Measurements from ENCODE around the gene AOAH.
"Not testable (repeated sequence)": the region's sequence is repeated elsewhere in the genome, so short reads cannot be mapped to it uniquely, and the experiment has no call there.

AOAH gene

GRCh38 chr7:36487756-36488336 is 236.4 kb downstream of the AOAH start:
- H3K4me1 ChIP-seq (ENCODE audit: control insufficient read depth, insufficient read depth, low read length): no peaks in the 10 kb centered on the region
- no peak overlapping the region for H3K9ac ChIP-seq (ENCODE audit: low read length in 2 of 2)

GRCh38 chr7:36486336-36486735 is 238.0 kb downstream of the AOAH start:
- Histone ChIP-seq H3K36me3 (ENCODE audit: control insufficient read depth in 2 of 2, insufficient read depth in 2 of 2, low read length in 2 of 2) (no peaks in the 10 kb centered on the region), H3K27ac (ENCODE audit: low read length) (no peak overlapping the region), H3K4me3 (ENCODE audit: low read length in 2 of 2) (no peak overlapping the region), H3K4me1 (ENCODE audit: control insufficient read depth, insufficient read depth, low read length) (no peaks in the 10 kb centered on the region), H3K27me3 (ENCODE audit: control insufficient read depth in 1 of 2, insufficient read depth in 2 of 2, low read length in 2 of 2) (peaks cover 0 to 2% of the 10 kb centered on the region in 2 donors), H3K9ac (ENCODE audit: low read length in 2 of 2) (no peak overlapping the region), H3K9me3 (ENCODE audit: control insufficient read depth in 2 of 2, low read length in 2 of 2) (no peaks in the 10 kb centered on the region)

More at GRCh38 chr7:36487756-36488336, 236.4 kb downstream of the AOAH start:
- no peaks in the 10 kb centered on the region for H3K36me3 ChIP-seq (ENCODE audit: control insufficient read depth in 2 of 2, insufficient read depth in 2 of 2, low read length in 2 of 2)
- H3K27ac ChIP-seq (ENCODE audit: low read length): no peak overlapping the region
- no peaks in the 10 kb centered on the region for H3K9me3 ChIP-seq (ENCODE audit: control insufficient read depth in 2 of 2, low read length in 2 of 2)
- no peak overlapping the region for H3K4me3 ChIP-seq (ENCODE audit: low read length in 2 of 2)
- H3K27me3 ChIP-seq (ENCODE audit: control insufficient read depth in 1 of 2, insufficient read depth in 2 of 2, low read length in 2 of 2): no peaks in the 10 kb centered on the region

- Histone ChIP-seq H3K9me3 (ENCODE audit: control insufficient read depth in 2 of 2, low read length in 2 of 2) (no peaks in the 10 kb centered on the region), H3K4me1 (ENCODE audit: control insufficient read depth, insufficient read depth, low read length) (no peaks in the 10 kb centered on the region), H3K4me3 (ENCODE audit: low read length in 2 of 2) (no peak overlapping the region), H3K36me3 (ENCODE audit: control insufficient read depth in 2 of 2, insufficient read depth in 2 of 2, low read length in 2 of 2) (no peaks in the 10 kb centered on the region), H3K27ac (ENCODE audit: low read length) (no peak overlapping the region), H3K9ac (ENCODE audit: low read length in 2 of 2) (no peak overlapping the region), H3K27me3 (ENCODE audit: control insufficient read depth in 1 of 2, insufficient read depth in 2 of 2, low read length in 2 of 2) (peaks cover 0 to 2% of the 10 kb centered on the region in 2 donors)
Observed at GRCh38 chr7:36484265-36484664, 240.0 kb downstream of the AOAH start.

GRCh38 chr7:36483853-36484252 is 240.4 kb downstream of the AOAH start:
- not testable (repeated sequence) for H3K27ac ChIP-seq (ENCODE audit: low read length); H3K9ac ChIP-seq (ENCODE audit: low read length in 2 of 2); H3K9me3 ChIP-seq (ENCODE audit: control insufficient read depth in 2 of 2, low read length in 2 of 2); H3K36me3 ChIP-seq (ENCODE audit: control insufficient read depth in 2 of 2, insufficient read depth in 2 of 2, low read length in 2 of 2); H3K27me3 ChIP-seq (ENCODE audit: control insufficient read depth in 1 of 2, insufficient read depth in 2 of 2, low read length in 2 of 2); H3K4me3 ChIP-seq (ENCODE audit: low read length in 2 of 2); H3K4me1 ChIP-seq (ENCODE audit: control insufficient read depth, insufficient read depth, low read length)

GRCh38 chr7:36478745-36479144 is 245.5 kb downstream of the AOAH start:
- no peaks in the 10 kb centered on the region for H3K9me3 ChIP-seq (ENCODE audit: control insufficient read depth in 2 of 2, low read length in 2 of 2)
- H3K9ac ChIP-seq (ENCODE audit: low read length in 2 of 2): no peak overlapping the region
- no peaks in the 10 kb centered on the region for H3K4me1 ChIP-seq (ENCODE audit: control insufficient read depth, insufficient read depth, low read length)
- peaks cover 0 to 2% of the 10 kb centered on the region in 2 donors for H3K27me3 ChIP-seq (ENCODE audit: control insufficient read depth in 1 of 2, insufficient read depth in 2 of 2, low read length in 2 of 2)
- no peaks in the 10 kb centered on the region for H3K36me3 ChIP-seq (ENCODE audit: control insufficient read depth in 2 of 2, insufficient read depth in 2 of 2, low read length in 2 of 2)
- no peak overlapping the region for H3K4me3 ChIP-seq (ENCODE audit: low read length in 2 of 2)
- H3K27ac ChIP-seq (ENCODE audit: low read length): no peak overlapping the region

GRCh38 chr7:36475381-36475780 is 248.9 kb downstream of the AOAH start:
- H3K27me3 ChIP-seq (ENCODE audit: control insufficient read depth in 1 of 2, insufficient read depth in 2 of 2, low read length in 2 of 2): no peaks in the 10 kb centered on the region
- H3K4me1 ChIP-seq (ENCODE audit: control insufficient read depth, insufficient read depth, low read length): peaks cover 3% of the 10 kb centered on the region
- H3K27ac ChIP-seq (ENCODE audit: low read length): no peak overlapping the region
- no peak overlapping the region for H3K4me3 ChIP-seq (ENCODE audit: low read length in 2 of 2)
- no peak overlapping the region for H3K9ac ChIP-seq (ENCODE audit: low read length in 2 of 2)
- no peaks in the 10 kb centered on the region for H3K36me3 ChIP-seq (ENCODE audit: control insufficient read depth in 2 of 2, insufficient read depth in 2 of 2, low read length in 2 of 2)
- H3K9me3 ChIP-seq (ENCODE audit: control insufficient read depth in 2 of 2, low read length in 2 of 2): no peaks in the 10 kb centered on the region

- Histone ChIP-seq H3K9ac (ENCODE audit: low read length in 2 of 2) (no peak overlapping the region), H3K4me3 (ENCODE audit: low read length in 2 of 2) (no peak overlapping the region), H3K27me3 (ENCODE audit: control insufficient read depth in 1 of 2, insufficient read depth in 2 of 2, low read length in 2 of 2) (no peaks in the 10 kb centered on the region), H3K9me3 (ENCODE audit: control insufficient read depth in 2 of 2, low read length in 2 of 2) (no peaks in the 10 kb centered on the region), H3K4me1 (ENCODE audit: control insufficient read depth, insufficient read depth, low read length) (peaks cover 3% of the 10 kb centered on the region), H3K27ac (ENCODE audit: low read length) (no peak overlapping the region), H3K36me3 (ENCODE audit: control insufficient read depth in 2 of 2, insufficient read depth in 2 of 2, low read length in 2 of 2) (no peaks in the 10 kb centered on the region)
Observed at GRCh38 chr7:36475011-36475342, 249.3 kb downstream of the AOAH start.

- Histone ChIP-seq H3K9me3 (ENCODE audit: control insufficient read depth in 2 of 2, low read length in 2 of 2) (no peaks in the 10 kb centered on the region), H3K36me3 (ENCODE audit: control insufficient read depth in 2 of 2, insufficient read depth in 2 of 2, low read length in 2 of 2) (no peaks in the 10 kb centered on the region), H3K9ac (ENCODE audit: low read length in 2 of 2) (no peak overlapping the region), H3K4me1 (ENCODE audit: control insufficient read depth, insufficient read depth, low read length) (peaks cover 3% of the 10 kb centered on the region), H3K27ac (ENCODE audit: low read length) (no peak overlapping the region), H3K27me3 (ENCODE audit: control insufficient read depth in 1 of 2, insufficient read depth in 2 of 2, low read length in 2 of 2) (no peaks in the 10 kb centered on the region), H3K4me3 (ENCODE audit: low read length in 2 of 2) (no peak overlapping the region)
Observed at GRCh38 chr7:36474283-36475010, 249.8 kb downstream of the AOAH start.

GRCh38 chr7:36473454-36474282 is 250.6 kb downstream of the AOAH start:
- peaks cover 3% of the 10 kb centered on the region for H3K4me1 ChIP-seq (ENCODE audit: control insufficient read depth, insufficient read depth, low read length)
- H3K36me3 ChIP-seq (ENCODE audit: control insufficient read depth in 2 of 2, insufficient read depth in 2 of 2, low read length in 2 of 2): no peaks in the 10 kb centered on the region
- H3K9ac ChIP-seq (ENCODE audit: low read length in 2 of 2): no peak overlapping the region
- H3K27me3 ChIP-seq (ENCODE audit: control insufficient read depth in 1 of 2, insufficient read depth in 2 of 2, low read length in 2 of 2): no peaks in the 10 kb centered on the region
- H3K9me3 ChIP-seq (ENCODE audit: control insufficient read depth in 2 of 2, low read length in 2 of 2): no peaks in the 10 kb centered on the region
- H3K4me3 ChIP-seq (ENCODE audit: low read length in 2 of 2): no peak overlapping the region
- no peak overlapping the region for H3K27ac ChIP-seq (ENCODE audit: low read length)

GRCh38 chr7:36472141-36472729 is 252.1 kb downstream of the AOAH start:
- Histone ChIP-seq H3K4me1 (ENCODE audit: control insufficient read depth, insufficient read depth, low read length) (peaks cover 3% of the 10 kb centered on the region), H3K27me3 (ENCODE audit: control insufficient read depth in 1 of 2, insufficient read depth in 2 of 2, low read length in 2 of 2) (no peaks in the 10 kb centered on the region), H3K9me3 (ENCODE audit: control insufficient read depth in 2 of 2, low read length in 2 of 2) (no peaks in the 10 kb centered on the region), H3K27ac (ENCODE audit: low read length) (no peak overlapping the region), H3K4me3 (ENCODE audit: low read length in 2 of 2) (no peak overlapping the region), H3K9ac (ENCODE audit: low read length in 2 of 2) (no peak overlapping the region), H3K36me3 (ENCODE audit: control insufficient read depth in 2 of 2, insufficient read depth in 2 of 2, low read length in 2 of 2) (no peaks in the 10 kb centered on the region)
